Stimulated activated CD8-positive, alpha-beta memory T cell treated with anti-CD3 and anti-CD28 coated beads, Interleukin-15, amount 100 ng/mL, for 4 hours (primary cell): ENCODE data around the gene RAB33A.
"Not testable (repeated sequence)": the region's sequence is repeated elsewhere in the genome, so short reads cannot be mapped to it uniquely, and the experiment has no call there.

Source experiments
- DNase-seq, 2 donors: peaks; one replicate each; pipeline ENCODE4 v3.0.0-alpha.2; 2020; ENCODE audit warnings: low read depth in 2 of 2

RAB33A gene

GRCh38 chrX:130172127-130172845 is 524 bp downstream of the RAB33A start:
- no peak for DNase-seq

DNA sequence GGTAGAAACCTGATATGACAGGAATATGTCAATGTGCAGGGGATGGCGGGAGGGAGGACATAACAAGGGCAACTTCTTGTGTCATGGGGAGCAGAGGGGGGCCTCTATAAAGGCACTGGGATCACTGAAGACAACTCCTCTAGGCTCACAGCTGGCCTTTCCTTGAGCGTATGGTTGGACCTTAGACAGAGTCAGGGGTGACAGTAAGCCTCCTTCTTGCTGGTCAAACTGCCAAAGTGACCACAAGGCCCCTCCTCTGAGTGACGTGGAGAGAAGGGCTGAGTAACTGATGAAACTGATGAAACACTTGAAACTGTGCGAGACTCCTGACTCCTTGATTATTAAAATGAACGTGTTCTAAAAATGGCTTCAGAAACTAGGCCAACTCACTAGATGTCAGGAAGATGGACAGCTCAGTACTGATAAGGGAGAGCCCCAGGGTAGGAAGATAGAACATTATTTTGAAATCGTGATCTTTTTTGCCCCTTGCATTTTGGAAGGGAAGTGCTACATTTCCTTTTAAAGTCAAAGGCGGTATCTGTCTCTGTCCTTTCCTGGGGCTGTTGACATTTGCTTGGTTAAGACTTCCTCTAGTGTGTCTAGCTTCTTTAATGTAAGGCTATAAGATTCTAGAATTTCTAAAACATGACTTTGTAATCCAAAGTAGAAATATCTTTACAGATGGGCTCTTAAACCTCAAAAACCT is 1.6 kb downstream of the RAB33A start:
- no peak for DNase-seq

- no peak for DNase-seq
Measured at GRCh38 chrX:130174045-130174704, 2.4 kb downstream of the RAB33A start.

DNA sequence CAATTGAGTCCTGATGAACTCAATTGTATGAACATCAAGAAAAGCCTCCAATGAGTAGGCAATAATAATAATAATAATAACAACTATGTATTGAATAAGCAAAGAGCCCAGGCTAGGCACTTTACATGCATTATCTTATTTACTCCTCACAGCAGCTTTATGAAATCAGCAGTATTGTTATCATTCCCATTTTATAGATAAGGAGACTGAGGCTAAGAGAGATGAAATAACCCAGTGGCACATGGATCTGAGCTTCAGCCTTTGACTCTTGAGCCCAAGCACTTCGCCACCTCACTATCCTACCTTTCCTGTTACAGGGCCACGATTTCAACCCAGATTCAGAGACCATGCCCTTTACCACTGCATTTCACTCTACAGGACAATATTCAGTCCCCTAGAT is 3.2 kb downstream of the RAB33A start:
- no peak for DNase-seq

- DNase-seq: no peak
Measured at GRCh38 chrX:130176354-130176776, 4.6 kb downstream of the RAB33A start.

DNA sequence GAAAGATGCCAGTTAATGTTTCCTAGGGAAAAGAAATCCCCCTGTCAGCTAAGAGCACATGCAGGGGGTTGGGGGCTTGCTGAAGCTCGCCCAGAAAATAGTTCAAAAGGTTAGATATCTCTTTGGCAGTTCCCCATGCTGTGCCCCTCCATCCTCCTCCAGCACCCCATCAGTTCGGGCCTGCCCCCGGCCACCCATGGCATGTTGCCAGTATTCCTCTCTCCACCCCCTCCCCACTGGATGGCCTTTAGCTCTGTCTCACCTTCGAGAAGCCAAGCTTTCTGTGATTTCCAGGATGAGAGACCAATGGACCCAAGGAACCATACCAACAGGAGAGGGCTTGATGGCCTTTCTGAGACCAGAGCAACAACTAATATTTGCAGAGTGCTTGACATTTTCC is 5.2 kb downstream of the RAB33A start:
- no peak for DNase-seq

GRCh38 chrX:130179170-130179569 is 7.4 kb downstream of the RAB33A start:
- no peak for DNase-seq

DNA sequence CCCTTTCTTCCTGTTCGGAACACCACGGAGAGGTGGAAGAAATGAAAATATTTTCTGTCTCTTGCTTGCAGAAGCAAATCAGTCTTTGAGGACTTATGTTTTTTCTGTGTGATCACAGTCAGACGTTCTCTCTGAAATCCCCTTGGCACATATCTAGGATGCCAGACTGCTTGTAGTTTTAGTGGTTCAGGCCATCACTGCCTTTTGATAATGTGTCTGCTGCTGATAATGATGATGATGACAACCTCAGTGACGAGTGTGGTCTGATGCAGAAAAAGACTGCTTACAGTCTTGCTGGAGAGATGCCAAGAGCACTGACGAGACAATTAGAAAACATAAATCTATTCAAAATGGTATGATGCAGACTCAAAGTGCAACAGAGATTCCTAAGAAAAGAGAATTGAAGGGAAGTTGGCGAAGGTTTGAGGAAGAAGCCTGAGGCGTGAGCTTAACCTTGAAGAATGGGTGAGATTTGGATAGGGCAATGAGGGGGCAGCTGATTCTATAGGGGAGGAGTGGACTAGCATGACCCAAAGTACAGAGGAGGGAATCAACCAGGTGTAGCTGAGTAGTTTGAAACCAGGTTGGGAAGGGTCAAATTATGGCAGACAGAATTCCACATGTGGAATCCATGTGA is 7.9 kb downstream of the RAB33A start:
- no peak for DNase-seq

DNA sequence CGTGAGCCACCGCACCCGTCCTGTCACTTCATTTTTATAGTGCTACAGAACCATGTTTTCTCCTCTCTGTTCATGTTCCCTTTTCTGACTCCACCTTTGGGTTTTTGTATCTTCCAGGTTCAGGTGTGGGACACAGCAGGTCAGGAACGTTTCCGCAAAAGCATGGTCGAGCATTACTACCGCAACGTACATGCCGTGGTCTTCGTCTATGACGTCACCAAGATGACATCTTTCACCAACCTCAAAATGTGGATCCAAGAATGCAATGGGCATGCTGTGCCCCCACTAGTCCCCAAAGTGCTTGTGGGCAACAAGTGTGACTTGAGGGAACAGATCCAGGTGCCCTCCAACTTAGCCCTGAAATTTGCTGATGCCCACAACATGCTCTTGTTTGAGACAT is 12.4 kb downstream of the RAB33A start:
- DNase-seq: no peak

- DNase-seq: no peak
Measured at GRCh38 chrX:130184857-130185256, 13.1 kb downstream of the RAB33A start.

DNA sequence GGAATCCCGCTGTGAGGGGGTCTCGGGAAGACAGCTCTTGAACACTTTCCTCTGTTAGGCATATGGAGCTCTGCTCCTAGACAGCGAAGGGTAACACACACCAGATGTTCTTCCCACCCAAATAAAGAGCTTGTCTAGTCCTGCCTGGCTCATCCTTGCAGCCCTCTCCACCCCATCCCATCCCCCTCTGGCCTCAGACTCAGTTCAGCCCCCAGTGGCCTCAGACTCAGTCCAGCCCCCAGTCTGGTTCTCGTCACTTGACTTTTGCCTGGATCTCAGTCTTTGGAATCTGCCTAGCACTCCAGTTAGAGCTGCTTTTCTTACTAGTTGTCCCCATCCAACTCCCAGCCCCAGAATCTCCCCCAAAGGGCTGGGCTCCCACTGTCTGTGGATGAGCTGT is 14.9 kb downstream of the RAB33A start:
- DNase-seq: no peak

DNA sequence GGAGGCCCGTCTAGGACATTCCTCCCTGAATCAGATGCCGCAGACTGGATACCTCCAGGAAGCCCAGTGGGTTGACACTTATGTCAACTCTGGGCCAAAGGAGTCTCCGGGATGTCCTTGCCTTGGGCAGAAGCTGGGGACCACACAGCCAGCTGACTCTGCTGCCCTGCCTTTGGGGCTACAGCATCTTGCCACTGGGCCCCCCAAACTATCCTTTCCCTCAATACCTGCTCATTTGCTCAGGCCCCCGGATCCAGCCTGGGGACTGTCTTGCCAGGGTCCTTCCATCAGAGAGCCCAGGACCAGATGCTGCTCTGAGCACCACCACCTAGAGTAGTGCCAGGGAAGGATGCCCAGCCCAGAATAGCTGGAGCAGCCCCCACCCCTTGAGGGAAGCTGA is 19.0 kb downstream of the RAB33A start:
- no peak for DNase-seq

- DNase-seq: no peak
Measured at GRCh38 chrX:130196466-130196865, 24.7 kb downstream of the RAB33A start.

- no peak for DNase-seq
Measured at GRCh38 chrX:130197464-130197863, 25.7 kb downstream of the RAB33A start.

DNA sequence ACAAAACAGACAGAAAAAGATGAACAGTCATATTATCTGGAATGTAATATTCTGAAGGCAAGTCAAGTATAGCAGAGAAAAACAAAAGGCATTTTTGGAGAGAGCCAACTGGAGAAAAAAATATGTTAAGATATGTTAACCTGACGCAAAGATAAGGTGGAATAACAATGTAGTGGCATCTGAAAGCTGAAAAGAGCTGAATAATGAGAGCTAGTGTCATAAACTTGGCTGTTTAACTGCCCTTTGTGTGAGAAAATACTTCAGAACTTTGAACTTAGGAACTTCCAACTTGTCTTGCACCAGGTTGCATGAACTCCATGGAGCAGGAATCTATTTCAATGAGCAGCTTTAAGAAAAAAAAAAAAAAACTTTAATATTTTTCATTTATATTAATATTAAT is 32.9 kb downstream of the RAB33A start:
- no peak for DNase-seq

DNA sequence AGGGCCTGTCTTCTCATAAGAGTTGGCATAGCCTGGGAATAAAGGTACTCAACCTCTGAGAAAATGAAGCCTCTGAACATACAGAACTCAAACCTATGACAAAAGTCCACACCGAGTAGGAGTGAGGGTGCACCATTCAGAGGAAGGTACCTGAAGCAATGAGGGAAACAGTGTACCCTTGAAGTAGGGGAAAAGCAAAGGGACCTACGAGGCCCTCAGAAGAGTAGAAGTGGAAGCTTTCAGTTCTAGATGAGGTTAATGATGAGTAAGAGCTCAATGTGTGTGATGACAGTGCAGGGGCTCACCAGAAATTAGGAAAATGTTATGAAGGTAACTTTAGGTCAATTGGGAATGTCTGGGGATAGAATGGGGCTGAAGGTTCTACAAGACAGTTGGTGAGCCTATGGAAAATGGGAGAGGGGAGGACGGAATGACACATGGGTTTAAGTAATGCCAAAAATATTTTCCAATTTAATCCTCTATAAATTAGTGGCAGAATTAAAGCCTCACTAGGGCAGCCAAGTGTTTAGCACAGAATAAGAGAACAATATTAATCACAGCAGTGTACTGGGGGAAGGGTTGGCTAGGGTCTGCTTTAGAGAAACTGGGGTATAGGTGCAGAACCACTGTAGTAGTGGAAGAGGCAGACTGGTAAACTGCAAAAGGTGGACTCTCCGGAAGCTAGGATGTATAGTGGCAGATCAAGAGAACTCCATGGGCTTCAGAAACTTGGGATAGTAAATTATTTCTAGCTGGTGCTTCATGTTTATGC is 39.8 kb downstream of the RAB33A start:
- DNase-seq: no peak

- DNase-seq: no peak
Measured at GRCh38 chrX:130212371-130212770, 40.6 kb downstream of the RAB33A start.

DNA sequence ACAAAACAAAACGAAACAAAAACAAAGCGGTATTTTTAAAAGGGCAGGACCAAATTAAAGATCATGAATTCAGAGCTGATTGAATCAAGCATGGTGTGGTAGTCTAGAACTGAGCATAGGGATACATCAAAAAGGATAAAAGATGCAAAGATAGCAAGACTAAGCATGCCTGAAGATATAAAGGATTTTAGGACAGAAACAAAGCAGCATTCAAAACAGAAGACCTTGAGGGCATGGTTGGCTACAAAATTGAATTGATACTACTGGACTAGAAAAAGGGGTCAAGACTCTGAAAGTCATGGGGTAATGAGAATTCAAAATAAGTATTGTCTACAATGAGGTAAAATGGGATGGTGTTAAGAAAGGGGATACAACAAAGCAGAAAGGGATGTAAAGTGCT is 41.6 kb downstream of the RAB33A start:
- DNase-seq: no peak

GRCh38 chrX:130216320-130216719 is 44.6 kb downstream of the RAB33A start:
- DNase-seq: no peak

DNA sequence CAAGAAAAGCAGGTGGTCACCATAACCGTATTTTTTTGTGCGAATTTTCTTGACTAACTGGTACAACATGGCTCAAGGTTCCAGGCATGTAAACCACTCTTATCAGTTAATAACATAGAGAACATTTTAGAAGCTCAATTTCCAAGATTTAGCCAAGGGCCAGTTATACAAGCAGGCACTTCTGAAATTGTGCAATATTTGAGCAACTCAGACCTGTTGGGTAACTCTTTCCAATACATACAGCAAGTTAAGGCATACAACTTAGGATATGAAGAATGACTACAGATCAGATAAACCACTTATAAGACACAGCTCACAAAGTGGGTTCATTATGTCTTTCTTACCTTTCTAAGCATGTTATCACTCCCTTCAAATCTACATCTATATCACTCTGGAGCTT is 53.0 kb downstream of the RAB33A start:
- no peak for DNase-seq

GRCh38 chrX:130228871-130229270 is 57.1 kb downstream of the RAB33A start:
- no peak for DNase-seq

DNA sequence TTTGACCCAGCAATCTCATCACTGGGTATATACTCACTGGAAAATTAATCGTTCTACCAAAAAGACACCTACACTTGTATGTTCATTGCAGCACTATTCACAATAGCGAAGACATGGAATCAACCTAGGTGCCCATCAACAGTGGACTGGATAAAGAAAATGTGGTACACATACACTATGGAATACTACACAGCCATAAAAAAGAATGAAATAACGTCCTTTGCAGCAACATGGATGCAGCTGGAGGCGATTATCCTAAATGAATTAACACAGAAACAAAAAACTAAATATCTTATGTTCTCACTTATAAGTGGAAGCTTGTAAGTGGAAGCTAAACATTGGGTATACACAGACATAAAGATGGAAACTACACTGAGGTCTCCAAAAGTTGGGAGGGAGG is 59.4 kb downstream of the RAB33A start:
- DNase-seq: not testable (repeated sequence)
